SHP77 treated with DMSO at 0.1 percent for 48 hours (cell line): ENCODE data around the gene PARP14.
"Not testable (repeated sequence)": the region's sequence is repeated elsewhere in the genome, so short reads cannot be mapped to it uniquely, and the experiment has no call there.

Experiments used
- DNase-seq: peaks from one replicate; lab custom pipeline; 2025; lab: John Stamatoyannopoulos, UW

Gene PARP14

DNA sequence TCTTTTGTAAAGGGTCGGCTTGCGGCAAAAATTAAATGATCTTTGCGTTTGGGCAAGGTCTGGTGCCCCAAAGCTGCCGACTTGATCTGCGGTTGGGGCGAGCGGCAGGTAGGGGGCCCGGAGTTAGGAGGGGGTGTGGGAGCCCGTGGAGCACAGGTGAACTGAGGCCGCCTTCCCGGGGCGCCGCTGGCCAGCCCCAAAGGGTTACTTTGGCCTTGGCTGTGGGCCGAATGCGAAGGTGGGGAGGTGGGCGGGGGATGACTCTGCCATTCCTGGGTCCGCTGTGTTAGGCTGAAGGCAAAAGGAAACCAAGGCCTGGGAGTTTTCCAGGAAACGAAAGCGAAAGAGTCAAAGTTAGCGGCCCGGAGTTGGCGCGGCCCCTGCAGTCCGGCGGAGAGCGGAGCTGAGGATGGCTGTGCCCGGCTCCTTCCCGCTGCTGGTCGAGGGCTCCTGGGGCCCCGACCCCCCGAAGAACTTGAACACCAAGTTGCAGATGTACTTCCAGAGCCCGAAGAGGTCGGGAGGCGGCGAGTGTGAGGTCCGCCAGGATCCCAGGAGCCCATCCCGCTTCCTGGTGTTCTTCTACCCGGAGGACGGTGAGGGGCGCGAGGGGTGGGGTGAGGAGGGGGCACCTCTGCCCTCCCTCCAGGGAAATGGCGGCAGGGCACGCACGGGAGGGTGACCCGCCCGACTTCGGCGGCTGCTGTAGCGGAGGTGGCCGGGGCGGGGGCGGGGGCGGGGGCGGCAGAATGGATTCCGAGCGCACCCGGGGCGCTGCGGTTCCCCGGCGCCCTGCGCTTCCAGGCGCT, at the start of gene PARP14:
Gene PARP14, plus strand, starts transcription at position 365 of the 809 bp plus-strand sequence. Its CDS starts 45 bp downstream, at position 410.
- DNase-seq, result no peak

GRCh38 chr3:122635789-122636188, 44.9 kb upstream of the PARP14 start:
- DNase-seq, result no peak

- DNase-seq, result no peak
Measured at GRCh38 chr3:122636697-122637096, 43.9 kb upstream of the PARP14 start.

- no peak for DNase-seq
Measured at GRCh38 chr3:122640437-122640999, 40.1 kb upstream of the PARP14 start.

DNA sequence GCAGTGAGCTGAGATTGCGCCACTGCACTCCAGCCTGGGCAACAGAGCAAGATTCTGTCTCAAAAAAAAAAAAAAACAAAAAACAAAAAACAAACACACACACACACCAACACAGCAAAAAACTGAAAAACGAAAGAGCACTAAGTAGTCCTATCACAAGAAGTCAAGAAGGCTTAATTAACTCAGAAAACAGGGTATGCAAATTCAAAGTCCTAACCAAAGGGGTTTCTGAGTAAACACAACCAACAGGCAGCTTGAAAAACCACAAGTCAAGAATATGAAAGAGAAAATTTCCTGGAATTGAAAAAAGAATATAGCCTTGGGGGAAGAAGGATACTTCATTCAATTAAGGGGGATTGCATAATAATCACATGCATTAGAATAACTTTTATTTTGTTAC, 37.7 kb upstream of the PARP14 start:
- no peak for DNase-seq

DNA sequence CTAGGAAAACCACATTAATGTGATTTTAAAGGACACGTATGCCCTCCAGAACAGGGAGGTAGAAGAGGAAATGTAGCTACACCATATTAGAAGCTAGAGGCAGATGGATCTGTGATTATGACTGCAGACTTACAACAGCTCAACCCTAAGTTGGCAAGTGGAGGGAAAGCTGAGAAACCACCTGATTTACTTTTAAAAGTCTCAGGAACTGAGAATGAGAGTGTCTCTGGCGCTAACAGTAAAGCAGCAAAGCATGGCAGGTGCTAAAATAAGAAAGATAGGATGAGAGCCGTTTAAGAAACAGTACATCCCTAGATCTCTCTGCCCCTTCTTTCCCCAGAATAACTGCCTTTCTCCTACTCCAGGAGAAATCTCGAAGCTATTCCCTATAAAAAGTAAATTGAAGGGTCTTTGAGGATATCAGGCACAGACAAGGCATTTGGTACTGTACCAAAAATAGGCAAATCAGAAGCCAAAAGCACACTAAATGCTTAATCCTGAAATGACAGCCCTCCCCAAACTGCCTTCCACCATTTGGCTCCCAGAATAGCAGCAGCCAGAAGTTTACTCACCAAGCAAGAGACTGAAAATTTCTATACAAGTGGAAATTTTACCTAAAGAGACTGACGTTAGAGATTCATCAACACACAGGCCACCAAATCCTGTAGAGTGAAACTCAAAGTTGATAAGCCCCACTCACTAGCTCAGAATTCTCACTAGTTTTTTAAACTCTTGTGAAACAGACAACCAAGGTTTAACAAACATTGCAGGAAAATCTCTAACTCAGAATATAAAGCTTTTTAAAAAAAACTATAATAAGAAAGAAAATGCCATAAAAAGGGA, 34.3 kb upstream of the PARP14 start:
- DNase-seq, result no peak

DNA sequence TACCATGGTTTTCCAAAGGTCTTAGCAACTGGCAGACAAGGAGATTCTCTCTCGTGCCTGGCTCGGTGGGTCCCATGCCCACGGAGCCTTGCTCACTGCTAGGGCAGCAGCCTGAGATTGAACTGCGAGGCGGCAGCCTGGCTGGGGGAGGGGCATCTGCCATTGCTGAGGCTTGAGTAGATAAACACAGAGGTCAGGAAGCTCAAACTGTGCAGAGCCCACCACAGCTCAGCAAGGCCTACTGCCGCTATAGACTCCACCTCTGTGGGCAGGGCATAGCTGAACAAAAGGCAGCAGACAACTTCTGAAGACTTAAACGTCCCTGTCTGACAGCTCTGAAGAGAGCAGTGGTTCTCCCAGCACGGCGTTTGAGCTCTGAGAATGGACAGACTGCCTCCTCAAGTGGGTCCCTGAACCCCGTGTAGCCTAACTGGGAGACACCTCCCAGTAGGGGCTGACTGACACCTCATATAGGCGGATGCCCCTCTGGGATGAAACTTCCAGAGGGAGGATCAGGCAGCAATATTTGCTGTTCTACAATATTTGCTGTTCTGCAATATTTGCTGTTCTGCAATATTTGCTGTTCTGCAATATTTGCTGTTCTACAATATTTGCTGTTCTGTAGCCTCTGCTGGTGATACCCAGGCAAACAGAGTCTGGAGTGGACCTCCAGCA, 29.3 kb upstream of the PARP14 start:
- DNase-seq, result not testable (repeated sequence)

DNA sequence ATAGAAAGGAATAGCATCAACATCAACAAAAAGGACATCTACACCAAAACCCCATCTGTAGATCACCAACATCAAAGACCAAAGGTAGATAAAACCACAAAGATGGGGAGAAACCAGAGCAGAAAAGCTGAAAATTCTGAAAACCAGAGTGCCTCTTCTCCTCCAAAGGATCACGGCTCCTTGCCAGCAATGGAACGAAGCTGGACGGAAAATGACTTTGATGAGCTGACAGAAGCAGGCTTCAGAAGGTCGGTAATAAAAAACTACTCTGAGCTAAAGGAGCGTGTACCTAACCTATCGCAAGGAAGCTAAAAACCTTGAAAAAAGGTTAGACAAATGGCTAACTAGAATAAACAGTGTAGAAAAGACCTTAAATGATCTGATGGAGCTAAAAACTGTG, 28.7 kb upstream of the PARP14 start:
- not testable (repeated sequence) for DNase-seq

DNA sequence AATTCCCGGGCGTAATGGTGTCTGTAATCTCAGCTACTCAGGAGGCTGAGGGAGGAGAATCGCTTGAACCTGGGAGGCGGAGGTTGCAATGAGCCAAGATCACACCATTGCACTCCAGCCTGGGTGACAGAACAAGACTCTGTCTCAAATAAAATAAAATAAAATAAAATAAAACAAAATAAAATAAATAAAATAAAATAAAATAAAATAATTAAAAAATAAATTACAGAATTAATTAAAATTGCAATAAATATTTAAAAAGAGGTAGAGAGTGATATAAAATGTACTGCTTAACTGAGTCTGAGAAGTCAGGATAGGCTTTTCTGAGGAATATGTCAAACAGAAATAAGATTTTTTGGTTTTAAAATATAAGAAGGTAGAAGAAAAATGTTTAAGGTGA, 22.3 kb upstream of the PARP14 start:
- DNase-seq, result not testable (repeated sequence)

- no peak for DNase-seq
Measured at GRCh38 chr3:122660297-122660974, 20.2 kb upstream of the PARP14 start.

GRCh38 chr3:122661633-122662032, 19.0 kb upstream of the PARP14 start:
- DNase-seq, result no peak

GRCh38 chr3:122662505-122662904, 18.1 kb upstream of the PARP14 start:
- no peak for DNase-seq

- no peak for DNase-seq
Measured at GRCh38 chr3:122665226-122665786, 15.3 kb upstream of the PARP14 start.

DNA sequence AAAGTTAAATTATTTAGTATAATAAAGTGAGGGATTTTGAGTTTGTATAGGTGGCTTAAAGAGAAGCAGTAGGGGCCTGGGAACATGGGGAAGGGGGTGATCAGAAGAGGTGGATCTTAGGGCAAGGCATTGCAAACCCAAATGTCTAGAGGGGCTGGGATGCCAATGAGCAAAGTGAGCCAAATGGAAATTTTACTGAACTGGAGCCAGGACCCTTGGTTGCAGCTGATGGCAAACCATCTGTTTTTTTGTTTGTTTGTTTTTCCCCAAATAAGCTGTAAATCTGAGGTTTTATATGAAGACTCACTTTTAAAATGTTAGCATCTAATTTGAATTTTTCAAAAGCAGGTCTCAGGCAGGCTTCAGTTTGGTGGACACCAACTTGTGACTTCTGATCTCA, 14.8 kb upstream of the PARP14 start:
- DNase-seq, result no peak

DNA sequence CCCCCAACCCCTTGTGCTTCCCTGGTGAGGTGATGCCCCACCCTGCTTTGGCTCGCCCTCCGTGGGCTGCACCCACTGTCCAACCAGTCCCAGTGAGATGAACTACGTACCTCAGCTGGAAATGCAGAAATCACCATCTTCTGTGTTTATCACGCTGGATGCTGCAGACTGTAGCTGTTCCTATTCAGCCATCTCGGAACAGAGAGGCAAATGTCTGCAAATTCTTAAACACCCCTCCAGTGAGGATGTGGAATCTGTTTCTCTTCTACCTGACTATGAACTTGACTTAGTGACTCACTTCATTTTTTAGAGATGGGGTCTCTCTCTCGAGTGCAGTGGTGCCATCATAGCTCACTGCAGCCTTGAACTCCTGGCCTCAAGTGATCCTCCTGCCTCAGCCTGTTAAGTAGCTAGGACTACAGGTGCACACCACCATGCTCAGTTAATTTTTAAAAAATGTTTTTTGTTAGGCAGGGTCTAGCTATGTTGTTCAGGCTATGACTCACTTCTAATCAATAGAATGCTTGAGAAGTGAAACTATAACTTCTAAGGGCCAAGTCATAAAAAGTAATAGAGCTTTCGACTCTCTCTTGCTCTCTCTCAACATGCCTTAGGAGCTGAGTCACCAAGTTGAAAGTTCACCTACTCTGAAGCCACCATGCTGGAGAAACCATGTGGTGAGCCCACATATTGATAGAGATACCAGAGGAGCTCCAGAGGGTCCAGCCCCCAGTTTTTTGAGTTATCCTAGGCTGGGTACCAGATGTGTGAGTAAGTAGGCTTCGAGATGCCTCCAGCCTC, 11.5 kb upstream of the PARP14 start:
- DNase-seq, result no peak

GRCh38 chr3:122671553-122671952, 9.1 kb upstream of the PARP14 start:
- DNase-seq, result no peak

- DNase-seq, result no peak
Measured at GRCh38 chr3:122674339-122674738, 6.3 kb upstream of the PARP14 start.

- DNase-seq, result no peak
Measured at GRCh38 chr3:122676759-122677158, 3.9 kb upstream of the PARP14 start.

- DNase-seq, result no peak
Measured at GRCh38 chr3:122677216-122677615, 3.4 kb upstream of the PARP14 start.

- no peak for DNase-seq
Measured at GRCh38 chr3:122678506-122678905, 2.1 kb upstream of the PARP14 start.
